GM21526 (cell line): Measurements from ENCODE around the gene KIAA2012.

ENCODE experiments used
- ATAC-seq: cut with Tn5 transposase; IDR thresholded peaks from one replicate; pipeline ENCODE4 v1.9.1; 2021; ENCODE audit warnings: moderate library complexity; ENCODE audit not compliant: unreplicated experiment, low FRiP score

Gene KIAA2012

DNA sequence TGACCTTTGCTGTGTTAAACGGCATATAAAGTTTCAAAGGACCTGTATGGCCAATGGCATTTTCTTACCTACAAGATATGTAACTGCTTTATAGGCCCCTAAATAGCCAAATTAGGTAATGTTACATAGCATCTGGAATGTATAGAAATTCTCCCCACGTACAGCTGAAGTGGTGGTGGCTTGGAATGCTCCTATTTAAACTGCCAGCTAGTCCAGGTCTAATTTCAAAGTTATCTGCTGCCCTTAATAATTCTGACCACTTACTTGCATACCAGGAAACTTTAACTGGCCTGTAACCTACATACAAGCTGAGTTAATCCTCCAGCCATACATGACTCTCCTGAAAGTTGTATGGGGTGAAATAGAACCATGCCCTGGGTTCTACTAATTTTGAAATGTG lies 1.3 kb downstream of the KIAA2012 start:
- ATAC-seq = no peak

DNA sequence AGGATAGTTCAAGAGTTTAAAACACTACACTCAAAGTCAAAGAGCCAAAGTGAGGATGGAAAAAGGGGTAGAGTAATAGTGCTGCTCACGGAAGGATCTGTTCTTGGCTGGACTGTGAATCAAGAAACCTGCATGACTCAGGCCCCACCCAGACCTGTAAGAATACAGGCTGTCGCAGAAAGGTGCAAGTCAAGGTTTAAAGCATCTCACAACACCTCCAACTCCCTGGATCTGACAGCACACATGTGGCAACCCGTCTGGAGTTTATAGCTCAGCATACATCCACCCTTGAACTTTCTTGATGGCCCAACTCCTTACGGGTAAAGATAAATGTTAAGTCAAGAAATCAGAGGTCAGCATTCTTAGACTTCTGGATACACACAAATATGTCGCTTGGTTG lies 6.3 kb downstream of the KIAA2012 start:
- ATAC-seq = no peak

DNA sequence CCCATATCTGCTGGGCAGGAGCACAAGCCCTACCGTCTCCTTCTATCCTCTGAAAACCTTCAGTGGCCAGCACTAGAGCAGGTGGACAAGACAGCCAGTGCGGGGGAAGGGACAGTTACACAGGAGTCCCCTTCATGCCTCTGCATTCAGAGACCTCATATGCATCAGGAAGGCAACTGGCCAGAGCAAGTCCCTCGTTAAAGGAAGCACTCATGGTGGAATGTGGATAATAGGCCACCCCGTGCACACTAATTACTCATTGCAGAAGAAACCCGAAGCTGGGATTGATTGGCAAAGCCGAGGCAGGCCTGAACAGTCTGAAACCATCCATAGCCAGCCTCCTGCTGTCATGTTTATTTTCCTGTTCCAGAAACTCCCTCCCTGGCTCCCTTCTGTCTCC lies 11.2 kb downstream of the KIAA2012 start:
- no peak for ATAC-seq

DNA sequence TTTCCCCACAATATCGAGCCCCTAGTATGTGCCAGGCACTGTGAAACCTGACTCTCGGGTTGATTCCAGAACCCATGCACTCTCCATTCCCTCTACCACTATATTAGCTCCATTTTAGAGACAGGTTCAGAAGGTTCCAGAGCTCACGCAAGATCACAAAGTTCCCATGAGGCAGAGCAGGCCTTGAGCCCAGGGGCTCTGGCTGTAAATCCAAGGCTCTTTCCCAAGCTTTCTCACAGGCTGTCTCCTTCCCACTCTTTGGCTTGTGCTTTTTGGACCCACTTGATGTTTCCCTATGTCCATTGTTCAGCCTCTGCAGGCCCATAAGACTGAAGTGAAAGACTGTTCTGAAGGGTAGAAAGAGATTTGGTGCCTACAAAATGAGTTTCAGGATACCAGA lies 15.7 kb downstream of the KIAA2012 start:
- ATAC-seq = no peak

DNA sequence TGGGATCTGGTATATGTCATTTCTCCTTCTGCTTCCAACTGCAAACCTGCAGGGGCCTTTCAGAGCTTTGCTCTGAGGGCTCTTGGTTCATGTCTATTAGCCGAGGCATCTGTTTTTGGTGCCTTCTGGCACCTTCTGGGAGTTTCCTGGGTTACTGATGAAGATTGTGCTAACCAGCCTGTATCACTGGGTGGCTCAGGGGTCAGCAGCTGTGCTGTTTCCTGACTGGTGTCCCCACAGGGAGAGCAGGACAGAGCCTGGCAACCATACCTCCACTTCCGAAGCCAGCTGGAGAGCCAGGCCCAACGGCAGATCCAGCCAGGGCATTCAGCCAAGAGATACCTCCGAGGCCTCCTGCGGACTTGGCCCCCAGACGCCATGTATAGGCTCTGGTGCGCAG lies 17.5 kb downstream of the KIAA2012 start:
- ATAC-seq = no peak

DNA sequence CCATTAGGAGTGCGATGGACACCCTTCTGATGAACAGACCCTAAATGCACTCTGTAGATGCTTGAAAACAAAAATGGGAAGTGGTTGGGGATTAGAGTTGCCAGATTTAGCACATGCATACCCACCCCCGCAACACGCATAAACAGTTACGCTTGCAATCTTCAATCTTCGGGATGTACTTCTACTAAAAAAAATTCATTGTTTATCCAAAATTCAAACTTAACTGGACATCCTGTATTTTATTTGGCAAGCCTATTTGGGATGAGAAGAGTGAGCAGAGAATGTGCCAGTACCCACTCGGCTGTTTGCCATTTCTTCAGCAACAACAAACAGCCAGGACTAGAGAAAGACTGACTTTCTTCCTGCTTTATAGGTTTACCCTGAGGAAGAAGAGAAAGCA lies 18.4 kb downstream of the KIAA2012 start:
- no peak for ATAC-seq

DNA sequence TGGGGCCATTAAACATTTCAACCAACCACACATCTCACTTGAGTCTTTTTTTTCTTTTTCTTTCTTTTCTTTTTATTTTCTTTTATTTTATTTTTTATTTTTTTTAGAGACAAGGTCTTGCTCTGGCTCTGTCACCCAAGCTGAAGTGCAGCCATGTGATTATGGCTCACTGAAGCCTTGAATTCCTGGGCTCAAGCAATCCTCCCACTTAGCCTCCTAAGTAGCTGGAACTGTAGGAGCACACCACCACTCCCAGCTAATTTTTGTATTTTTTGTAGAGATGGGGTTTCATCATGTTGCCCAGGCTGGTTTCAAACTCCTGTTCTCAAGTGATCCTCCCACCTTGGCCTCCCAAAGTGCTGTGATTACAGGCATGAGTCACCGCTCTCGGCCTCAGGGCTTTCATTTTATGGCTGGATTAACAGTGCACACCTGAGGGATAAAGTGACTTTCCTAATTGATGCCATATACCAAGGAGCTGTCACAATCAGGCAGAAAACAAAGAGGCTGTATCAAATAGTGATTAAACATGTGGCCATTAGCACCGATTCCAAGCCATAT lies 21.5 kb downstream of the KIAA2012 start:
- ATAC-seq = no peak

DNA sequence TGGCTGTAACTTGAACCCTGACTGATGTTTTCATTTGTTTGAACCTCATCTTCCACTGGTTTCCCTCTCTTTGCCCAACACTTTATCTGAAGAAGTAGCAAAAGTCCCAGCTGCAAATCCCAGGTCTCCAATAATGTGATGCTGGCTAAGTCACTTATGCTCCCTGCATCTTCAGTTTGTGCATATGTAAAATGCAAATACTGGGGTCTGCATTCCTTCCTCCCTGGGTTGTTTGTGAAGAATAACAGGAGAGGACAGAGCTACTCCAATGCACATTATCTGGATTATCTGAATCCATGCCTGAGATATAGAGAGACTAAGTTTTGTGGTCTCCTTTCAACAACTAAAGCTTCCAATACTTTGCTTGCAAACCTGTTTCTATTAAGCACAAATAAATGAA lies 22.2 kb downstream of the KIAA2012 start:
- no peak for ATAC-seq

DNA sequence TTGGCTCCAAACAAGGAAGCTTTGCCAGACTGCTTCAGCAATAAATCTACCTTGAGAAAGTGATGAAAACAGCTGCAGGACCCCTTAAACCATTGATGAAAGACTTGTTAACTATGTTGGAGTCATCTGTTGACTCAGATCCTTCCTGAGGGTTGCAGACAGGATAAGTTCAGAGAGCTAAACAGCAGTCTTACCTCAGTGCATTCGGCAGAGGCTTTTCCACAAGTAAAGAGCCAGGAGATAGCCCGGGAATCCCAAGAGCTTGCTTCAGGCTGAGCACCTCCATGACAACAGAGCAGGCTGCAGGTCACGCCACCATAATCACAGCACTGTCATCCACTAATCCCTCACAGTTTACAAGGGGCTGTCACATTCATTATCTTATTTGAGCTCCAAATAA lies 23.7 kb downstream of the KIAA2012 start:
- ATAC-seq = no peak

DNA sequence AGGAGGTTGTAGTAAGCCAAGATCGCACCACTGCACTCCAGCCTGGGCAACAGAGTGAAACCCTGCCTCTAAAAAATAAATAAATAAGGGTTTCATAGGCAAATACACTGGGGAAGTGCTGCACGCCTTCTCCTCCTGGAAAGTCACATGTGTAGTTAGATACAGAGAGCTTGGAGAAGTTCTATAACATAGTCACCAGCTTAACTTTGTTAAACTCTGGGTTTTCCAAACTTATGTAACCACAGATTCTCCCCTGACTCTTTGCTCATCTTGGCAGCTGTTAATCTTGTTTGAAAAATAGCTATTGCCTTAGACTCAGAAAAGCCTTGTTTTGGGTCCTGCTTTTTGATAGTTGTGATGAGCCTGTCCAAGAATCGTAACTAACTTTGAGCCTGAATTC lies 25.2 kb downstream of the KIAA2012 start:
- no peak for ATAC-seq

DNA sequence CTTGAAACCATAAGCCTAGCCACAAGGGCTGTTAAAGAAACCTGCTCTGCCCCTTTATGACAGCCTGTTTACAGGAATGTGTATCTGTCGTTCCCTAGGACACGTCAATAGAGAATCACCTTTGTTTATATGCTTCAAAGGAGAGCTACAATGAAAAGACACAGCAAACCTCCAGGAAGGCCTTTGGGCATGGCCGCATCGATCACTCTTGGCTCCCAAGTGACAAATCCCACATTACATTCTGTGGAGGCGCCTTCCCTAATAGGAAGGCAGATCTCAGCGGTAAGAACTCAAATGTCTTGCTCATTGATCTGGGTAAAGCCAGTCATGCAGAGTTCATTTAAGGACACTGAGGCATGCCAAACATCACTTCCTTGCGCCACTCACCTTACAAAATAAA lies 26.5 kb downstream of the KIAA2012 start:
- ATAC-seq = no peak

DNA sequence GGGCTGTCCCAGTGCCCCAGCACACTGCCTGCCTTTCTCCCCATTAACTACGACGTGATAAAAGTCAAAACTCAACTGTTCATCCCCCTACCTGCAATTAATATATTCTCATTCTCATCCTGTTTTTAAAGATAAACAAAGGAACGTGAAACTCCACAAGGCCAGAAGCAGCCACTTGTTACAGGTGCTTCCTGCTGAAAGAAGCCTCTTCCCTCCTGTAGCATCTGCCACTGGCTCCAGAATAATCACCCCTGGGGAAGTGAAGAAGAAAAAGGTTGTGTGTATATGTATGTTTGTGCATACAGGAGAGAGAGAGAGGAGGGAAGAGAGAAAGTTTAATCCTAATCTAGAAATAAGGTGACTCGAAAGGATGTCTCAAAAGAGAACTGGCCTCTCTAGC lies 27.1 kb downstream of the KIAA2012 start:
- no peak for ATAC-seq

DNA sequence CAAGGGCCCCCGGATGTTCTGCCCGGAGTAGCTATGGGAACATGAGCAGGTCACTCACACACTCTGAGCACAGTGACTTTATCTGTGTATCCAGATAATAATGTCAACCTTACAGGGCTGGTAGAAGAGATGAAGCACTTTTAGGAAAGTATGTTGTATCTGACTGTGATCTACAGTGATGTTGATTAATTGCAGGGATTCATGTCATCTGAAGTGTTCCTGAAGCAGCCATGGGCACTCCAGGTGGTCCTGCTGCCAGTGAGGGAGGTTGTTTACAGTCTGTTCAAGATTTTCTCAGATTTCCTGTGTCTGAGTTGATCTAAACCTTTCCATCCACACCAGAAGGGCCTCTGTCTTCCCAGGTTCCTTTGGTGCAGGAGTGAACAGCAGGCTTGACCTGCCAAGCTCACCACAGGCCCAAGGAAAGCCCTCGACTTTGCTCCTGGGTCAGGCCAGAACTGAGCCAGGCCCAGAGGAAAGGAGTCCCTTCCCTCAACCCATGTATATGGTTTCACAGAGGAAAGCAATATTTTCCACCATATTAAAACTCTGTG lies 28.0 kb downstream of the KIAA2012 start:
- ATAC-seq = no peak

DNA sequence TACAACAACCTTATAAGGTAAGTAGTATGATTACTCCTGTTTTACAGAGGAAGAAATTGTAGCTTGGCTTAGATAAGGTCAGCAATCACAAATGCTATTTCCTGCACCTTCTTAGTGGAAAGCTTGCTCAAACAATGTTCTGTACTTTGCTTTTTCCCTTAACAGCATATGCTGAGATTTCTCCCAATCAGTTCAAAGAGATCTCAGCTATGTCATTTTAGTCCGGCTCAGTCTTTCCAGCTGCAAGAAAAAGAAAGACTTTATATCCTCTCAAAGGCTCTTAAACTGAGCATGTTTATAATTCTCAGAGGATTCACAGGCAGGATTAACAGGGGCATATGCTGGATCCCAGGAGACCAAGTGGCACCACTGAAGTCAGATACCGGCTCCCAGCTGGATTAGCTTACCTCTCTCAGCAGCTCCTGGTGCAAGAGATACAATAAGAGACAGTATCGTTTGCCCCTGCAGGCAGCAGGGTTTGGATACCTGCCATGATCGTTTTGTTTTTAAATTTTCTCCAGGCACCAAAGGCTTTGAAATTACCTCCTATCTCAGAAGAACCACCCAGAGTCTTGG lies 29.5 kb downstream of the KIAA2012 start:
- ATAC-seq = no peak

DNA sequence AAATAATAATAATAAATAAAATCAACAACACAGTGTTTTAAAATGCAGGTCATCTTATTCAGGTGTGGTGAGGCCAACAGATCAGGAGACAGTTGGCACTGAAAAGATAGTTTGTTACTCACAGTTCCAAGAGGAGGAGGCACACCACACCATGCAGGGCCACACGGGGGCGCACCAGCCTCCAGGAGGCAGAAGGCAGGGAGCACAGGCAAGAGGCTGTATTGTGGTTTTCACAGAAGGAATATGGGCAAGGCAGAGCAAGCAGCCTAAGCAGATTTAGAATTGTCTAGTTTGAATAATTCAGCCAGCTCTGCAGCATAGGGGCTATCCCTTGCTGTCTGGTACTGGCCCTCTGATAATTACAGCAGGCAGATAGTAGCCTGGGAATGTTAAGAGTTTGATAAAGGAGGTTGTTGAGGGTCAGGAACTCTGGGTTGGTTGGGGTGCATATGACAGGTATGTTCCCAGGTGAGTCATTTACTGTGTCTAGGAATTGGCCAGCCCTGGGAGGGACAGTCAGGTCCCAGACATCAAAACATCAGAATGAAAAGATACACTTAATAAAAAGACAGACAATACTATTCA lies 31.3 kb downstream of the KIAA2012 start:
- no peak for ATAC-seq

DNA sequence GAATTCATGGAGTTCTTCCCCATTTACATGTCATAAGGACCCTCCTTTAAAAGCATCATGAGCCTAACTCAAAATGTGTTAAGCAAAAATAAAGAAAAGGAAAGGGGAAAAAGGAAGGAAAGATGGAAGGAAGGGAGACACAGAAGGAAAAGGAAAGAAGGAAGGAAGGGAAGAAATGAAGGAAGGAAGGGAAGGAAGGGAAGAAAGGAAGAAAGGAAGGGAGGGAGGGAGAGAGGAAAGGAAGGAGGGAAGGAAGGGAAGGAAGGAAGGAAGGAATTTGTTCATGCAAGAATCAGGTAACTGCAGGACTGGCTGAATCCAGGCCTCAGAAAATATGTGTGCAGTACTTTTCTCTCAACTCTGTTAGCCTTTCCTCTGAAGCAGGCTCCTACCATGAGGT lies 32.0 kb downstream of the KIAA2012 start:
- ATAC-seq = no peak

DNA sequence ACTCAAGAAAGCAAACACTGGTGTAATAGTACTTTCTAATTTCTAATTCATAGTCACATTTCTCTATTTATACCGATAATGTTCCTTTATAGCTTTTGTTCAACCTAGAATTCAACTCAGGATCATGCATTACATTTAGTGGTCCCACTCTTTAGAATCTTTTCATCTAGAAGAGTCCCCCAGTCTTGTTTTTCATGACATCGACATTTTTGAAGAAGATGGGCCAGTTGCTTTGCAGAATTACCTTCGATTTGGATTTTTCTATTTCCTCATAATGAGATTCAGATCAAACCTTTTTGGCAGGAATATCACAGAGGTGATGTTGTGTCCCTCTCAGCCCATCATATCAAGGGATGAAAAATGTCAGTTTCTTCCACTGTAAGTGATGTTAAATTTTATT lies 35.3 kb downstream of the KIAA2012 start:
- ATAC-seq = no peak

DNA sequence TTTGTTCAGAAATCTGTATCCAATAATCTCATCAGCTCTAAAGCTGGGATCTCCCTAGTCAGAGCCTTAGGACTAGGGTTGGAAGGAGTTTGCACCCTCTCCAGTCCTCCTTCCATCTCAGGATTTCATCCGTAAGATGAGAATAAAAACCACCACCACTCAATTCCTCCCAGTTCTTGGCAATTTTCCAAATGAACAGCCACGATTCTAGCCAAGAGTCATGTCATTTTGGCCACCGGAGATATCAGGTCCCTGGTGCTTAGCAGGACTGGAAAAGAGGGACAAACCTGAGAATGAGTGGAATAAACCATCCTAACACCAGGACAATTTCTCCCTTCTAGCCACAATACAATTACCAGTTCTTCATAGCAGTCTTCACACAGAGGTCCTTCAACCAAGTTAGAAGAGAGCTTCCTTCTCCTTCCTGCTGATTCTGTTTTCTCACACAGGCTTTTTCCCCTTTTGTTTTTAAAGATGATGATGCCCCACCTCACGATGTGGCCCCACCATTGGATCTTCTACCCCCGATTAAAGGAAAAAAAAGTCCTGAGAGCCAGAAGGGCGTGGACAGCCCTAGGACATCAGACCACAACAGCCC lies 36.2 kb downstream of the KIAA2012 start:
- no peak for ATAC-seq

DNA sequence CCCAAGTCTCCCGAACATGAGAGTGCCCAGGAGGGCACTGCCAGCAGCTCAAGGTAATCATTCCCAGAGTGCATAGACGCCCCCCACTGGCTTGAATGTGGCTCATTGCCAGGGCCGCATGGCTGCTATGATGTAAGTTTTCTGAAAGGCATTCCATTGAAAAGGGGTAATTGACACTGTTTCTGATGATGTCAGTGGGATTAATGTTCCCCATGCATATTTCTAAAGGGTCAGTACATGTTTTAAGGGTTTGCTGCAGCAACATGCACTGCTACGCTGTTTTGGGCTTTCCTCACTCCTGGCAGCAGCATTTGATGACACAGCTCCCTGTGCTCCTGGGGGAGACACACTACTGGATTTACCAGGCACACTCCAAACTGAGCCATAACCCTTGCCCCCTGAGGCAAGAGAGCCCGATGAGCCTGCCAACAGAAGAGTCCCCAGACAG lies 36.7 kb downstream of the KIAA2012 start:
- no peak for ATAC-seq

DNA sequence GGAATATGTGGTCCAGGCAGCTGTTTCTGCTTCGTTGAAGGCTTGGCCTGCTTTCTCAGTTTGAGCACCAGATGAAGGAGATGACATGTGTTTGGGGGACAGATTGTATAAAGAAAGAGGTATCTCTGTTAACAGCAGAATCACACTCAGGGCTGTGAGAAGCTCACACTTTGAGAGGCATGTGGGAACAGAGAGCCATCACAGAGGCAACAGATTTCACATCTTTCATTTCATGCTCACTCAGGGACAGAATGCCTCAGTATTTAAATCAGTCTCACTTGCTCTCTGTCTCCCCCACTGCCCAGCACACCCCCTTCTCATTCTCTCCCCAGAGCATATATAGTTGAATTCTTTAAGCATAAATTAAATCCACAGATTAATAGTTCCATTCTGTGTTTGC lies 37.4 kb downstream of the KIAA2012 start:
- no peak for ATAC-seq

DNA sequence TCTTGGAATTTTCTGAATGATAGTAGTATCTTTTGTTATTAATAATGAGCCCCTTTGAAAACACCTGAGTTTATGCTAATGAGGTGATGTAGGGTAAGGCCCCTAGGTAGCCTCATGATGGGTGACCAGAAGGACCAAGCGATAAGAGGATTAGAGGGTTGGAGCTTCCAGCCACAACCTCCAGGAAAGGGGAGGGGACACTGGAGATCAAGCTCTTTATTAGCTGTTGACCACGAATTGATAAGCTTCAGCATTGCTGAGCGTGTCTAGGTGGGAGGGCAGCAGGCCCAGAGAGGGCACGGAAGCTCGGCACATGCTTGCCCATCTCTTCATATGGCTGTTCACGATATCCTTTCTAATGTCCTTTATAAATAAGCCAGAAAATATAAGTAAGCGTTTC lies 39.0 kb downstream of the KIAA2012 start:
- no peak for ATAC-seq
